Measurements from ENCODE around the gene LDHAL6A.

Gene LDHAL6A

GRCh38 chr11:18468059-18468458 is 12.4 kb downstream of the LDHAL6A start:
- TF ChIP-seq RAD21 (IDR thresholded peaks at IDR 0.05; ENCODE audit: low read depth), result no peak
- no peak for TF ChIP-seq EGR1 (IDR thresholded peaks at IDR 0.05)
- TF ChIP-seq, protein P1, sequence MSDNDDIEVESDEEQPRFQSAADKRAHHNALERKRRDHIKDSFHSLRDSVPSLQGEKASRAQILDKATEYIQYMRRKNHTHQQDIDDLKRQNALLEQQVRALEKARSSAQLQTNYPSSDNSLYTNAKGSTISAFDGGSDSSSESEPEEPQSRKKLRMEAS (IDR thresholded peaks at IDR 0.05), result no peak
- no peak for TF ChIP-seq CEBPB (IDR thresholded peaks at IDR 0.05)
- no peak for TF ChIP-seq TAF1 (IDR thresholded peaks at IDR 0.05; ENCODE audit: low read depth)
- TF ChIP-seq YY1 (IDR thresholded peaks at IDR 0.05; ENCODE audit: low read depth), result no peak
- TF ChIP-seq NFIC (IDR thresholded peaks at IDR 0.05), result no peak
- TF ChIP-seq REST (IDR thresholded peaks at IDR 0.05; ENCODE audit: low read depth), result no peak
- TF ChIP-seq TCF12 (IDR thresholded peaks at IDR 0.05; ENCODE audit: low read depth), result no peak
- TF ChIP-seq FOXM1 (IDR thresholded peaks at IDR 0.05; ENCODE audit: borderline replicate concordance, low read depth), result no peak
- TF ChIP-seq TEAD4 (IDR thresholded peaks at IDR 0.05), result no peak
- no peak for TF ChIP-seq EP300 (IDR thresholded peaks at IDR 0.05; ENCODE audit: borderline replicate concordance)
- TF ChIP-seq, protein P2, sequence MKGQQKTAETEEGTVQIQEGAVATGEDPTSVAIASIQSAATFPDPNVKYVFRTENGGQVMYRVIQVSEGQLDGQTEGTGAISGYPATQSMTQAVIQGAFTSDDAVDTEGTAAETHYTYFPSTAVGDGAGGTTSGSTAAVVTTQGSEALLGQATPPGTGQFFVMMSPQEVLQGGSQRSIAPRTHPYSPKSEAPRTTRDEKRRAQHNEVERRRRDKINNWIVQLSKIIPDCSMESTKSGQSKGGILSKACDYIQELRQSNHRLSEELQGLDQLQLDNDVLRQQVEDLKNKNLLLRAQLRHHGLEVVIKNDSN (IDR thresholded peaks at IDR 0.05), result no peak

DNA sequence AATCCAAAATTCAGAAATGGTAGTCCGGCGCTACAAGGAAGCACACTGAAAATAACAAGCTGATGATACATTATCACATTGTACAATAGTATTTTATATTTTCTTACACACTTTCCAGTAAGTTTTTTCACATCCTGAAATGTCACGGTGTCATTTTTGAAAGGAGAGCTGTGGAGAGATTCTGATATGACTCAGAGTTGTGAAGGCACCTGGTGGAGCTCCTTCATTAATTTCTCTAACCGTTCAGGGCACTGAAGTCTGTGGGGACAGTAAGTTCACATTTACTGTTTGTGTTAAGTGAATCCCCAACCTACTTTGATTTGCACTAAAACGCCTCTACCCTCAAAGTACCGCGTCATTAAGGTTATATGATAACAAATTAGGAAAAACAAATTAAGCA is 13.3 kb downstream of the LDHAL6A start:
- no peak for TF ChIP-seq TEAD4 (IDR thresholded peaks at IDR 0.05)
- TF ChIP-seq RAD21 (IDR thresholded peaks at IDR 0.05; ENCODE audit: low read depth), result no peak
- no peak for TF ChIP-seq TCF12 (IDR thresholded peaks at IDR 0.05; ENCODE audit: low read depth)
- TF ChIP-seq REST (IDR thresholded peaks at IDR 0.05; ENCODE audit: low read depth), result no peak
- no peak for TF ChIP-seq CREB1 (IDR thresholded peaks at IDR 0.05; ENCODE audit: low read depth)
- TF ChIP-seq CEBPB (IDR thresholded peaks at IDR 0.05), result no peak
- TF ChIP-seq YY1 (IDR thresholded peaks at IDR 0.05; ENCODE audit: low read depth), result no peak
- TF ChIP-seq EGR1 (IDR thresholded peaks at IDR 0.05), result no peak
- TF ChIP-seq NFIC (IDR thresholded peaks at IDR 0.05), result no peak
- no peak for TF ChIP-seq EP300 (IDR thresholded peaks at IDR 0.05; ENCODE audit: borderline replicate concordance)
- no peak for TF ChIP-seq ZBTB7A (IDR thresholded peaks at IDR 0.05; ENCODE audit: low read depth)
- TF ChIP-seq, protein P1 (IDR thresholded peaks at IDR 0.05), result no peak
- TF ChIP-seq, protein P2 (IDR thresholded peaks at IDR 0.05), result no peak
- TF ChIP-seq TAF1 (IDR thresholded peaks at IDR 0.05; ENCODE audit: low read depth), result no peak

DNA sequence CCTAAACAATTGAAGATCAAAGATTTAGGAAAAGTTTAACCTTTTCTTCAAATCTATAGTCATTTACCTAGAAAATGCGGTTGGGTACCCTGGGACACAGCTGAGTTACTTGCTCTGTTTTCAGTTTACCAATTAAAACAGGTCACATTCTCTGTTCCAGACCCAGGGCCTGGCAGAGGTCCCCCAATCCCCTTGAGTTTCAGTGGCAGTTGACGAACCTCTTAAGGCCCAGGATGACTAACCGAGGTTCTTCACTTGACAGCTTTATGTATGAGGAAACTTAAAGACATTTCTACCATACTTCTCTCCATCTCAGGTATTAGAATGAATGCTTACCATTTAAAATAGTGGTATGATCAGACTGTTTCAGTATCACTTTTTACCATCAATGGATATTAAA is 16.3 kb downstream of the LDHAL6A start:
- TF ChIP-seq FOXM1 (IDR thresholded peaks at IDR 0.05; ENCODE audit: borderline replicate concordance, low read depth), result no peak

DNA sequence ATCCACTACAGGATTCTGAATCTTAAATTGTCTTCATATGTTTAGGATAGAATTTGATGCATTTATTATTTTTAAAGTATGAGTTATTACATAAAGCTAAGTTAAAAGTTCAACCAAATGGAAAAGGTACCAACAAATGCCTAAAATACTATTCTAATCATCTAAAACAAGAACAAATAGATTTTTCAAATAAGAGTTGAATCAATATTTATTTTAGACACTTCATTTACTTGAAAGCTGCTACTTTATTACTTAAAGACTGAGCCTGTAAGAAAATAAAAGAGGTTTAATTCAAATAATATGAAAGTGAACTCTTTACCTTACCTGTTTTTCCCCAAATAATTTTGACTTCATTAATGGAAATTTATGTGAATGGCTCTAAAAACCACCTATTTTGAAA is 16.9 kb downstream of the LDHAL6A start:
- no peak for TF ChIP-seq TCF12 (IDR thresholded peaks at IDR 0.05; ENCODE audit: low read depth)
- no peak for TF ChIP-seq ZBTB7A (IDR thresholded peaks at IDR 0.05; ENCODE audit: low read depth)
- no peak for TF ChIP-seq CEBPB (IDR thresholded peaks at IDR 0.05)
- no peak for TF ChIP-seq RAD21 (IDR thresholded peaks at IDR 0.05; ENCODE audit: low read depth)
- TF ChIP-seq, protein P1 (IDR thresholded peaks at IDR 0.05), result no peak
- TF ChIP-seq TAF1 (IDR thresholded peaks at IDR 0.05; ENCODE audit: low read depth), result no peak
- no peak for TF ChIP-seq YY1 (IDR thresholded peaks at IDR 0.05; ENCODE audit: low read depth)
- TF ChIP-seq, protein P2 (IDR thresholded peaks at IDR 0.05), result no peak
- TF ChIP-seq NFIC (IDR thresholded peaks at IDR 0.05), result no peak
- no peak for TF ChIP-seq TEAD4 (IDR thresholded peaks at IDR 0.05)
- TF ChIP-seq CREB1 (IDR thresholded peaks at IDR 0.05; ENCODE audit: low read depth), result no peak
- TF ChIP-seq EGR1 (IDR thresholded peaks at IDR 0.05), result no peak
- TF ChIP-seq REST (IDR thresholded peaks at IDR 0.05; ENCODE audit: low read depth), result no peak
